Suppressor macrophage (primary cell): ENCODE measurements around the gene TRERF1.
A peak's percentile ranks its signal among the peaks of the same experiment; 100 is the strongest.

Experiments used
- DNase-seq, 4 experiments: peaks; one replicate each; pipeline ENCODE4 v3.0.0-alpha.2; 2020 to 2022

The TRERF1 gene

GRCh38 chr6:42394151-42394550 lies 57.6 kb downstream of the TRERF1 start:
- no peak for DNase-seq

DNA sequence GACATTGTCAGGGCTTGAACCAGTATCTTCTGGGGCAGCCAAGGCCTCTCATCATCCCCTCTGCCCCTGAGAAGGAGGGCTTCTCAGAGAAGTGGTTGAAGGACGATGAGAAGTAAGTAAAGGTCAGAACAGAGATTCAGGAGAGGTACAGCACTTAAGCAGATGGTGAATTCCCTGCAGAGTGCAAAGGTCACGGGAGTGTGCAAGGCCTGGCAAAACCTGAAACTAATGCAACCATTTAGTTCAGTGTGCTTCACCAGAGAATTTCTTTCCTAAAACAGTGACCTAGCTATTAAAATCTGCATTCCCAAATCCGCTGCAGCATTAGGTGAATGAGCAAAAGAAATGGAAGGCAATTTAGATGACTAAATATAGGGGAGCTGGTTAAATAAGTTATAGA lies 58.4 kb downstream of the TRERF1 start:
- DNase-seq: no peak

GRCh38 chr6:42392833-42393232 lies 58.9 kb downstream of the TRERF1 start:
- no peak for DNase-seq

GRCh38 chr6:42391441-42391840 lies 60.3 kb downstream of the TRERF1 start:
- DNase-seq: no peak

- DNase-seq: no peak
Observed at GRCh38 chr6:42390228-42390934, 61.3 kb downstream of the TRERF1 start.

- DNase-seq: no peak
Observed at GRCh38 chr6:42389736-42390135, 62.0 kb downstream of the TRERF1 start.

DNA sequence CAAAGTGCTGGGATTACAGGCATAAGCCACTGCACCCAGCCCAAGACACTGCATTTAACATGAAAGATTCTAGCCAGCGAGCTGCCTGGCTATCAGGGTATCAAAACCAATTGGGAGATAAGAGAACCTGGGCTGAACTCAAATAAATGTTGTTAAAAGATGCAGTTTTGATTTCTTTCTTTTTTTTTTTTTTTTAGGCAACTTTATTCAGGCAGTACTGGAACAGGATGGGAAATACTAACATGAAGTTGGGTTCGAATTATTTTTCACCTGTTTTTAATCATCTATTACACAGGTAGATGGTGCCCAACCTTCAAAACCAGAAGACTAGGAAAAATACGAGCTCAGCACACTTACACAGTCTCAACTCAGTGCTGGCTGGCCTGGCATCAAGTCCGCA lies 63.7 kb downstream of the TRERF1 start:
- no peak for DNase-seq

DNA sequence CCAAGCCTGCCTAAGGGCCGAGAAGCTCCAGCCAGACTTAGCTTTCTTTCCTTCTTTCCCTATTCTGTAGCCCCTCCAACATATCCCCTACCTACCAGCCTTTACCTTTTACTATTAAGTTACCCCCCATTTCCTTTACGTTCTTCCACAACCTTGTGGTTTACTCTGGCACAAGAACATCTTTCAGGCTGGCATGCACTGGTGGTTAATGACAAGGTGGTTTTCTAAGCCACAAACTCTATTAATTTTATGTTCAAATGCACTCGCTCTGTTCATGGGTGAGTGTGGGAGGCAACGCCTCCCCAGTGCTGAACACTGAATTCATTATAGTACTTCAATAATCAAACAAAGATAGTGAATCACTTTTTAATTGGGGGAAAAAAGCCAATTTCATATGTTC lies 64.4 kb downstream of the TRERF1 start:
- DNase-seq: no peak

DNA sequence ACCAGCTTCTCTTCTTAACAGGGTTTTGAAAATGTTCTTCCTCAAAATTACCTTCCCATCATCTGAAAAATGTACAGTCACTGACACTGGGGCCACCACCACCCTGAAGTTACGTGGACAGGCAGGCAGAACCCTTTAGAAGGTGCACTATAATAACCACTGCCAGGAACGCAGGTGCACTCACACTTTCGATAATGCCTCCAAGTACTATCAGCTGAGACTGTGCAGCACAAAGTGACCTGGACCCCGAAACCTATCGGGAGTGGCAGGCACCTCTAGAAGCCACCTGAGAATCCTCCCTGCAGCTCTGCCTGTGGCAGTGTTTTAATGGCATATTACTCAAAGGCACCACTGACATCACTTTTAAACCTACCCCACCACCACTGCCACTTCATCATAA lies 66.4 kb downstream of the TRERF1 start:
- DNase-seq: no peak

DNA sequence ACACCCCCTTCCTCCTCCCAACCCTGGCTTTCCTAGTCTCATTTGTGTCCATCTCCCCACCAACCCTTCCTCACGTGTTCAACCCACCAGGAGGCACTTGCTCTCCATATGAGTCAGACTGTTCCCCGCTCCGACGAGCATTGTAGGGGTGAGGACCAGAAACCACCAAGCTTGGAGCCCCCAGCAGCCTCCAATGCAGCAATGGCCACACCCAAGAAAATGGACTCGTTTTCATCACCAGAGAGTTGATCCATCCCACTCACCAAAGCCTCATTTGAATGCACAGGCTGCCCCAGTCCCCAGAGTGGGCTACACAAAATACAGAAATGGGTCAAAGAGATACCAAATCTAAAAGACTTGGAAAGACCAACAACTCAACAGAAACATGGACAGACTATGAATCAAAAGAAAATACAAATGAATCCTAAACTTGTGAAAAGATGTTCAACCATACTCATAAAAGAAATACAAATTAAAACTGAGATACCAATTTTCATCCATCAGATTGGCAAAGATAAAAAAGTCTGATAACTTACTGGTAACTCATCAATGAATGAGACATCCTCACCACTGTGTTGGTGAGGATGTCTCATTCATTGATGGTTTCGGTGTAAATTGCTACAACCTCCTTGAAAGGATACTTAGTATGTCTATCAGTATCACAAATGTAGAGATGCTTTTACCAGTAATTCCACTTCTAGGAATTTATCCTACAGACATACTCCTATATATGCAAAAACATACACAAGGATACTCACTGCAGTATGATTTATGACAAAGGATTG lies 68.1 kb downstream of the TRERF1 start:
- DNase-seq: no peak

DNA sequence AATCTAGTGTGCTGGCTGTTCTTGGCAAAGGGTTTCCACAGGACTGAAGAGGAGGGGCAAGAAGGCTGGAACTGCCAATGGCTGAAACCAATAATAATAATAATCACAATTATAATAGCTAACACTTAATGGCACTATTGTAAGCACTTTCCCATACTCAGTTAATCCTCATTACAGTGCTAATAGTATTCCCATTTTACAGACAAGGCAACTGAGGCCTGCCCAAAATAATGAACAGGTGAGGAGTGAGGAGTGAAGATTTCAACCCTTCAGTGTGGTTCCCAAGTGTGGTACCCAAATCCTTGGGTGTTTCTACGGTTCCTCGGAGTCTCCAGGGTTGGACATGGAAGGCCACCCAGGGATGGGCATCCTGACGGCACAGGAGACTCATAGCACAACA lies 69.9 kb downstream of the TRERF1 start:
- DNase-seq: no peak

DNA sequence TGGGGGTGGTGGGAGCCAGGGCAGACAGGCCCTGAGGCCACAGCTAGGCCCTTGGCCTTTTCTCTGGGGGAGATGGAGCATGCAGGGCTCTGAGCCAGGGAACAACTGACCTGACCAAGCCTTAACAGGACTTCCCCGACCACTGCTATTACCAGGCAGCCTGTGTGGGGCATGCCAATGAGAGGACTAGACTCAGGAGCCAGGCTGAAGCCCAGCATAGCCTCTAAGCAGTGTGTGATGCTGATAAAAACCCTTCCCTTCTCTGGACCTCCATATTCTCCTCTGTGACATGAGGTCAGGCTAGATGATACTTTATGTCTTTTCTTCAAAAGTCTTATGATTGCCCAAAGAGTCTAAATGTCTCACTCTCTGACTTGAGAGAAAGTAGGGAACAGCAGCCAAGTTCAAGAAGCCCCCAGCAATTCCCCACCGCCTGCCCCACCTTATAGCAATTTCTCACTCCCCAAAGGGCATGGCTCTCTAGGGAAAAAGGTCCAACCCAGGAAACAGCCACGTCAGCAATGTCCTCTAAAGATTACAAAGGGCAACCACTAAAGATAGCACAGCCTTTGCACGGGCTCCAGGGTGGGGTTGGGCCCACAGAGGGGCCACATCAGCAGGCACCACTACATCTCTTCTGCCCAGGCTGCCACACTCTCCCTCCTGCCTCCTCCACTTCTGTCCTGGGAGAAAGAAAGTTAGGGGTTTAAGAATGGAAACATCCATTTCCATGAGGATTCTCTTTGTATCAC lies 71.3 kb downstream of the TRERF1 start:
- no peak for DNase-seq

DNA sequence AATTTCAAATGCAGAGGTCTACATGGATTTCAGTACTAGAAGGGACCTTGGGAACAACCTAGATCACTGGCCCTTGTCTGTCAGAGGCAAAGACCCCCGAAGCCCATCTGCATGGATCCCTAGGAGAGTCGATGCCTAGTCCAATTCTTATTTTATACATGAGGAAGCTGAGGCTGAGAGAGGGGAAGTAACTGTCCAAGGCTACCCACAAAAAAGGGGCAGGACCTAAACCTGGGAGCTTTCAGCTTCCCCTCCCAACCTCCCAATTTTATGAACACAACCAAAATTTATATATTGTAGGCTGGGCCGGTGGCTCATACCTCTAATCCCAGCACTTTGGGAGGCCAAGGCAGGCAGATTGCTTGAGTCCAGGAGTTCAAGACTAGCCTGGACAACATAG lies 73.2 kb downstream of the TRERF1 start:
- peak; percentile 47 to 76 (median 72) for DNase-seq

DNA sequence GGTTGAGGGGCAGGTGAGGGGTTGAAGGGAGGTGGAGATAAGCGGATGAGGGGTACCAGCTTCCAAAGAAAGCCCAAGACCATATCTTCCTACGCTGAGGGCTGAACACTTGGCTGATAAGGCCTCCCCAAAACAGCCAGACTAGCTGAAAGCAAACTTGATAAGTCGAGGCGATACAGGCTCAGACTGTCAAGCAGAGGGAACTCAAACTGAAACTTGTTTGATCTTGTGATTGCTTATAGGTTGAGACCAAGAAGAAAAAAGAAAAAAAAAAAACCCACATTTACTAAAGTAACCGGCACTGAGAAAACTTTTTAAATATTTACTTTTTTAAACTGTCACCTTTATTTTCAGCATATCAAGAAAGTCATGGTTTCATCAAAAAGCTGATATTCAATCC lies 73.6 kb downstream of the TRERF1 start:
- no peak for DNase-seq

DNA sequence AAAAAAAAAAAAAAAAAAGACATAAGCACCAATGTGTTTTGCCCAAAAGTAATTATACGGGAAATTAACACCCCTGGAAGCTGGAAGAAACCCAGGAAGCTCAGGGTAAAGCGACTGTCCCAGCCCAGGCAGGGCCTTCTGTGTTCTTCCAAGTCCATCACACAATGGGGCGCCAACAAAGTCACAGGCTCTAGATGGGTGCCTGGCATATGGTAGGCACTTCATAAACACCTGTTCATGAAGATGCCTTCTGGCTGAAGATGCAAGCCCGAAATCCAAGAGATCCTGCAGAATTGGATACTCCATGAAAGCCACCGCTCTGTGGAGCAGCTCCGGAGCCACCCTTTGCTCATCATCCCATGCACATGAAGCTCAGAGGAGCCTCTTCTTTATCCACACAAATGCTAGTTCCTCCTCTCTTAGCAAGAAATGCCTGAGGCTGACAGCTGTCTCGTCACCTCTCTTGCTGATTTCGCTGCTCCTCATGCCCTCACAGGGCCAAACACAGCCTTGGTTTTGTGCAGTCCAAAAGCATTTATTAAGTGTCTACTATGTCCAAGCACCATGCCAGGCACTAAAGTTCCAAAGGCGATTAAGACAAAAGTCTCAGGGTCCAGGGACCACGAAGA lies 76.6 kb downstream of the TRERF1 start:
- peak in 2 of 4 experiments; percentile 27 to 40 for DNase-seq

- peak in 3 of 4 experiments; percentile 61 to 81 (median 67) for DNase-seq
Observed at GRCh38 chr6:42374018-42374669, 77.6 kb downstream of the TRERF1 start.

DNA sequence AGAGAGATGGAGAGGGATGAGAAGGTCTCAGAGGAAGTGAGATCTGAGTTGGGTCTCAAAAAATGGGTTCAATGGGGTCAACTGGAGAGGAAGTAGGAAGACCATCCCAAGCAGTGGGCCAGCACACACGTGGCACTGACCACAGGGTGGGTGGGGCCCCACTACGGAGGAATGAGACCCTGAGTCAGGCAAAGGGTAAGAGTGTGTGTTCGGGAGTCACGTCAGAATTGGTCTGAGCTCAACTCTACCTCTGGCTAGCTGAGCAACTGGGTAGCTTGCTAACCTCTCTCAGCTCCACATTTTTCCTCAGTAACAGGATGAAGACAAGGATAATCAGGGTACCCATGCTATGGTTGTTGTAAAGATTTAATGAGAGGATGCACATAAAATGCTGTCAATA lies 79.0 kb downstream of the TRERF1 start:
- peak in 3 of 4 experiments; percentile 49 to 63 (median 52) for DNase-seq

GRCh38 chr6:42370323-42370985 lies 81.3 kb downstream of the TRERF1 start:
- no peak for DNase-seq

GRCh38 chr6:42369568-42369967 lies 82.2 kb downstream of the TRERF1 start:
- DNase-seq: no peak

DNA sequence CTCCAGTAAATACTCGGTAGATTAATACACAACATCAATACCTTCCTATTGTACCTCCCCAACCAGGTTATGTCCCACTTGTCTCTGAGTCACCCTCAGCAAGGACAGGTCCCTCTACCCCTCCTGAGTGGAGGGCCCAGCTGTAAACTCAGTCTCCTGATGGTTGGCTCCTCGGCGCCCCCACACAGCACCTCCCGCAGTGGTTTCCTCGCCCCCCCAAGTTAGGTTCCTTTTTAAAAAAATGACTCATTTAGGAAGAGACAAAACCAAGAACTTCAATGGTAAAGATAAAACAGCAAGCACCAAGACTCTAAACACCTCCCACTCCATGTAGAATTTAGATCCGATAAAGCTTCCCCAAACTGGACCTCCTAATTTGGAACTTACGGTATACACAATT lies 83.5 kb downstream of the TRERF1 start:
- DNase-seq: peak; percentile 50 to 75 (median 72)

GRCh38 chr6:42367353-42368011 lies 84.2 kb downstream of the TRERF1 start:
- DNase-seq: peak; percentile 66 to 85 (median 84)
